T-helper 17 cell (primary cell): ENCODE data around the gene UVRAG. TPM values are rescaled to one million over a fixed set of nuclear protein-coding genes. Genes with fewer than 3 reads are reported as not detected.
"Not testable (repeated sequence)": the region's sequence is repeated elsewhere in the genome, so short reads cannot be mapped to it uniquely, and the experiment has no call there.

Source experiments
- ATAC-seq: fragments of 150-1000 bp; cut with Tn5 transposase; 2 replicates; pipeline ENCODE4 v1.10.0; 2021; ENCODE audit warnings: mild to moderate bottlenecking, moderate library complexity
- DNase-seq, 3 donors: peaks; one replicate each; pipeline versions ENCODE4 v3.0.0 to v3.0.0-alpha.2; 2020 to 2021
- H3K9me3 ChIP-seq: one replicate; pipeline ENCODE4 v1.7.0; 2013; ENCODE audit warnings: low read length, mild to moderate bottlenecking; ENCODE audit not compliant: control insufficient read depth, poor library complexity, severe bottlenecking
- H3K27ac Mint-ChIP-seq: one replicate; pipeline ENCODE4 v1.8.0; 2022; ENCODE audit warnings: mild to moderate bottlenecking, moderate library complexity, mixed read lengths
- H3K27me3 Mint-ChIP-seq: one replicate; pipeline ENCODE4 v1.8.0; 2022; ENCODE audit warnings: mixed read lengths
- H3K36me3 Mint-ChIP-seq: one replicate; pipeline ENCODE4 v1.8.0; 2022; ENCODE audit warnings: low read depth, mixed read lengths
- H3K4me1 Mint-ChIP-seq: one replicate; pipeline ENCODE4 v1.8.0; 2022; ENCODE audit warnings: mild to moderate bottlenecking, mixed read lengths
- H3K4me3 Mint-ChIP-seq: one replicate; pipeline ENCODE4 v1.8.0; 2022; ENCODE audit warnings: mild to moderate bottlenecking, moderate library complexity, mixed read lengths
- total RNA-seq, 4 donors: library from RNA in 2 of 4; stranded (reverse) in 2 of 4; gene quantifications; one replicate each; pipeline ENCODE4 v1.2.3 and lab custom pipeline; 2022 to 2026

UVRAG gene
- total RNA-seq, 2 donors from 2014 or later = 25.2 to 29.8 TPM

GRCh38 chr11:75916882-75917281 lies 101.9 kb downstream of the UVRAG start:
- H3K4me3 Mint-ChIP-seq = no peak overlapping the region
- H3K27ac Mint-ChIP-seq = no peak overlapping the region
- DNase-seq = no peak
- H3K36me3 Mint-ChIP-seq = peaks cover 2% of the 10 kb centered on the region
- H3K9me3 ChIP-seq = no peaks in the 10 kb centered on the region
- no peaks in the 10 kb centered on the region for H3K27me3 Mint-ChIP-seq
- peaks cover 7% of the 10 kb centered on the region for H3K4me1 Mint-ChIP-seq
- no peak for ATAC-seq

GRCh38 chr11:75918331-75918730 lies 103.3 kb downstream of the UVRAG start:
- H3K27me3 Mint-ChIP-seq = no peaks in the 10 kb centered on the region
- ATAC-seq (no peak), DNase-seq (no peak)
- peaks cover 2% of the 10 kb centered on the region for H3K36me3 Mint-ChIP-seq
- H3K27ac Mint-ChIP-seq = no peak overlapping the region
- no peak overlapping the region for H3K4me3 Mint-ChIP-seq
- H3K4me1 Mint-ChIP-seq = peaks cover 7% of the 10 kb centered on the region
- H3K9me3 ChIP-seq = no peaks in the 10 kb centered on the region

GRCh38 chr11:75919525-75919924 lies 104.5 kb downstream of the UVRAG start:
- H3K9me3 ChIP-seq = no peaks in the 10 kb centered on the region
- Mint-ChIP-seq H3K36me3 (peaks cover 2% of the 10 kb centered on the region), H3K27me3 (no peaks in the 10 kb centered on the region), H3K4me3 (no peak overlapping the region), H3K27ac (no peak overlapping the region), H3K4me1 (peaks cover 9% of the 10 kb centered on the region)
- no peak for ATAC-seq
- no peak for DNase-seq

- ATAC-seq = no peak
- Mint-ChIP-seq H3K4me3 (no peak overlapping the region), H3K4me1 (peaks cover 9% of the 10 kb centered on the region), H3K27me3 (no peaks in the 10 kb centered on the region), H3K36me3 (peaks cover 2% of the 10 kb centered on the region), H3K27ac (no peak overlapping the region)
- no peaks in the 10 kb centered on the region for H3K9me3 ChIP-seq
- DNase-seq = no peak
Measured at GRCh38 chr11:75920848-75921247, 105.8 kb downstream of the UVRAG start.

GRCh38 chr11:75921808-75922207 lies 106.8 kb downstream of the UVRAG start:
- no peaks in the 10 kb centered on the region for H3K27me3 Mint-ChIP-seq
- H3K27ac Mint-ChIP-seq = no peak overlapping the region
- no peak overlapping the region for H3K4me3 Mint-ChIP-seq
- DNase-seq (no peak), ATAC-seq (no peak)
- H3K9me3 ChIP-seq = no peaks in the 10 kb centered on the region
- peaks cover 9% of the 10 kb centered on the region for H3K4me1 Mint-ChIP-seq
- H3K36me3 Mint-ChIP-seq = peaks cover 2% of the 10 kb centered on the region

- Mint-ChIP-seq H3K4me1 (peaks cover 12% of the 10 kb centered on the region), H3K27ac (no peak overlapping the region), H3K27me3 (no peaks in the 10 kb centered on the region), H3K4me3 (no peak overlapping the region), H3K36me3 (peaks cover 5% of the 10 kb centered on the region)
- DNase-seq (no peak), ATAC-seq (no peak)
- H3K9me3 ChIP-seq = no peaks in the 10 kb centered on the region
Measured at GRCh38 chr11:75924966-75925784, 110.2 kb downstream of the UVRAG start.

GRCh38 chr11:75925785-75926164 lies 110.8 kb downstream of the UVRAG start:
- Mint-ChIP-seq H3K27ac (no peak overlapping the region), H3K4me1 (peaks cover 10% of the 10 kb centered on the region), H3K36me3 (peaks cover 5% of the 10 kb centered on the region), H3K27me3 (no peaks in the 10 kb centered on the region), H3K4me3 (no peak overlapping the region)
- ATAC-seq (no peak), DNase-seq (no peak)
- H3K9me3 ChIP-seq = no peaks in the 10 kb centered on the region

- no peaks in the 10 kb centered on the region for H3K9me3 ChIP-seq
- Mint-ChIP-seq H3K4me1 (peaks cover 10% of the 10 kb centered on the region), H3K36me3 (peaks cover 5% of the 10 kb centered on the region), H3K27me3 (no peaks in the 10 kb centered on the region), H3K4me3 (no peak overlapping the region), H3K27ac (no peak overlapping the region)
- DNase-seq = no peak
- no peak for ATAC-seq
Measured at GRCh38 chr11:75929706-75930105, 114.7 kb downstream of the UVRAG start.

GRCh38 chr11:75930534-75930933 lies 115.5 kb downstream of the UVRAG start:
- peaks cover 10% of the 10 kb centered on the region for H3K4me1 Mint-ChIP-seq
- H3K27ac Mint-ChIP-seq = no peak overlapping the region
- H3K4me3 Mint-ChIP-seq = no peak overlapping the region
- ATAC-seq (no peak), DNase-seq (no peak)
- H3K9me3 ChIP-seq = no peaks in the 10 kb centered on the region
- H3K36me3 Mint-ChIP-seq = peaks cover 5% of the 10 kb centered on the region
- H3K27me3 Mint-ChIP-seq = no peaks in the 10 kb centered on the region

- Mint-ChIP-seq H3K36me3 (peaks cover 5% of the 10 kb centered on the region), H3K27ac (no peak overlapping the region), H3K4me3 (no peak overlapping the region), H3K27me3 (no peaks in the 10 kb centered on the region), H3K4me1 (peaks cover 12% of the 10 kb centered on the region)
- no peak for ATAC-seq
- H3K9me3 ChIP-seq = no peaks in the 10 kb centered on the region
- no peak for DNase-seq
Measured at GRCh38 chr11:75931124-75931523, 116.1 kb downstream of the UVRAG start.

GRCh38 chr11:75933736-75934135 lies 118.7 kb downstream of the UVRAG start:
- not testable (repeated sequence) for H3K9me3 ChIP-seq, H3K4me3 Mint-ChIP-seq, H3K27ac Mint-ChIP-seq, ATAC-seq, H3K36me3 Mint-ChIP-seq, DNase-seq, H3K4me1 Mint-ChIP-seq, H3K27me3 Mint-ChIP-seq

- no peaks in the 10 kb centered on the region for H3K9me3 ChIP-seq
- Mint-ChIP-seq H3K27me3 (no peaks in the 10 kb centered on the region), H3K36me3 (no peaks in the 10 kb centered on the region), H3K27ac (no peak overlapping the region), H3K4me3 (no peak overlapping the region), H3K4me1 (peaks cover 6% of the 10 kb centered on the region)
- ATAC-seq = no peak
- no peak for DNase-seq
Measured at GRCh38 chr11:75934851-75935250, 119.8 kb downstream of the UVRAG start.

GRCh38 chr11:75938543-75938942 lies 123.5 kb downstream of the UVRAG start:
- Mint-ChIP-seq H3K27ac (no peak overlapping the region), H3K27me3 (no peaks in the 10 kb centered on the region), H3K36me3 (no peaks in the 10 kb centered on the region), H3K4me3 (no peak overlapping the region), H3K4me1 (peaks cover 4% of the 10 kb centered on the region)
- DNase-seq = no peak
- H3K9me3 ChIP-seq = no peaks in the 10 kb centered on the region
- ATAC-seq = no peak

GRCh38 chr11:75939516-75939915 lies 124.5 kb downstream of the UVRAG start:
- Mint-ChIP-seq H3K4me3 (no peak overlapping the region), H3K27ac (no peak overlapping the region), H3K27me3 (no peaks in the 10 kb centered on the region), H3K4me1 (peaks cover 8% of the 10 kb centered on the region), H3K36me3 (no peaks in the 10 kb centered on the region)
- ATAC-seq (no peak), DNase-seq (no peak)
- no peaks in the 10 kb centered on the region for H3K9me3 ChIP-seq
